Kidney capillary endothelial cell (primary cell): ENCODE data around the gene ZNF407.

Experiments
- DNase-seq: peaks from one replicate; pipeline ENCODE4 v3.0.0-alpha.2; 2018; ENCODE audit warnings: low spot score

The ZNF407 gene

GRCh38 chr18:74631212-74631611, 33.5 kb downstream of the ZNF407 start:
- no peak for DNase-seq

GRCh38 chr18:74631623-74632350, 34.1 kb downstream of the ZNF407 start:
- DNase-seq, result no peak

- DNase-seq, result no peak
Observed at GRCh38 chr18:74632351-74632679, 34.6 kb downstream of the ZNF407 start.

- no peak for DNase-seq
Observed at GRCh38 chr18:74632856-74633255, 35.2 kb downstream of the ZNF407 start.

GRCh38 chr18:74633652-74634352, 36.1 kb downstream of the ZNF407 start:
- DNase-seq, result no peak

- no peak for DNase-seq
Observed at GRCh38 chr18:74635224-74635975, 37.7 kb downstream of the ZNF407 start.

- no peak for DNase-seq
Observed at GRCh38 chr18:74637070-74637469, 39.4 kb downstream of the ZNF407 start.

GRCh38 chr18:74638210-74638609, 40.5 kb downstream of the ZNF407 start:
- no peak for DNase-seq

GRCh38 chr18:74644713-74645112, 47.0 kb downstream of the ZNF407 start:
- no peak for DNase-seq

GRCh38 chr18:74645679-74646078, 48.0 kb downstream of the ZNF407 start:
- DNase-seq, result no peak

- no peak for DNase-seq
Observed at GRCh38 chr18:74651327-74652128, 53.9 kb downstream of the ZNF407 start.

GRCh38 chr18:74652392-74652988, 54.8 kb downstream of the ZNF407 start:
- peak; percentile 72 for DNase-seq

- DNase-seq, result peak; percentile 36
Observed at GRCh38 chr18:74654638-74655037, 57.0 kb downstream of the ZNF407 start.

GRCh38 chr18:74661008-74661407, 63.3 kb downstream of the ZNF407 start:
- no peak for DNase-seq

GRCh38 chr18:74661691-74662090, 64.0 kb downstream of the ZNF407 start:
- no peak for DNase-seq

- no peak for DNase-seq
Observed at GRCh38 chr18:74662622-74663021, 65.0 kb downstream of the ZNF407 start.

- DNase-seq, result no peak
Observed at GRCh38 chr18:74665346-74665745, 67.7 kb downstream of the ZNF407 start.

GRCh38 chr18:74665905-74666304, 68.2 kb downstream of the ZNF407 start:
- DNase-seq, result no peak

GRCh38 chr18:74669136-74669798, 71.6 kb downstream of the ZNF407 start:
- DNase-seq, result no peak

GRCh38 chr18:74672371-74672770, 74.7 kb downstream of the ZNF407 start:
- no peak for DNase-seq

GRCh38 chr18:74674487-74674886, 76.8 kb downstream of the ZNF407 start:
- DNase-seq, result no peak
